OCI-LY3 (cell line): ENCODE measurements around the gene RBM34.

Source experiments
- H2AFZ ChIP-seq: fragments of 200-600, 300-600 bp; shearing (Covaris generic); 2 replicates; pipeline ENCODE4 v1.6.0; 2014; ENCODE audit warnings: antibody characterized with exemption, low read depth, low read length
- H3K27ac ChIP-seq: fragments of 200-600, 300-600 bp; sonication (generic); 2 replicates; pipeline ENCODE4 v1.5.1; 2014; ENCODE audit warnings: mild to moderate bottlenecking, low read length, moderate library complexity, mixed read lengths
- H3K27me3 ChIP-seq: fragments of 200-600, 300-600 bp; sonication (generic); 2 replicates; pipeline ENCODE4 v1.6.1; 2014; ENCODE audit warnings: low read depth, low read length, mixed read lengths
- H3K36me3 ChIP-seq: fragments of 200-600, 300-600 bp; sonication (generic); replicated peaks from 2 replicates; pipeline ENCODE3; 2014; ENCODE audit warnings: low read depth, low read length, mixed read lengths
- H3K4me1 ChIP-seq: fragments of 300-600, 200-600 bp; sonication (generic); 2 replicates; pipeline ENCODE4 v1.6.1; 2014; ENCODE audit warnings: low read length, mixed read lengths
- H3K4me2 ChIP-seq: fragments of 200-600, 300-600 bp; sonication (generic); 2 replicates; pipeline ENCODE4 v1.6.1; 2014; ENCODE audit warnings: low read length, mixed read lengths
- H3K4me3 ChIP-seq: fragments of 300-600, 200-600 bp; sonication (generic); 2 replicates; pipeline ENCODE4 v1.5.1; 2014; ENCODE audit warnings: antibody characterized with exemption, mild to moderate bottlenecking, low read length, moderate library complexity
- H3K79me2 ChIP-seq: fragments of 300-600, 200-600 bp; shearing (Covaris generic); 2 replicates; pipeline ENCODE4 v1.6.1; 2014; ENCODE audit warnings: mild to moderate bottlenecking, low read length, mixed read lengths
- H3K9ac ChIP-seq: fragments of 300-600, 200-600 bp; shearing (Covaris generic); 2 replicates; pipeline ENCODE4 v1.6.0; 2014; ENCODE audit warnings: mild to moderate bottlenecking, low read length, moderate library complexity
- H3K9me3 ChIP-seq: fragments of 200-600, 300-600 bp; shearing (Covaris generic); 2 replicates; pipeline ENCODE4 v1.6.1; 2014; ENCODE audit warnings: low read length, mixed read lengths; ENCODE audit not compliant: insufficient read depth
- H4K20me1 ChIP-seq: fragments of 200-600, 300-600 bp; sonication (generic); 2 replicates; pipeline ENCODE4 v1.6.1; 2016; ENCODE audit warnings: low read length, mixed read lengths; ENCODE audit not compliant: insufficient read depth
- EZH2phosphoT487 ChIP-seq: fragments of 200-600 bp; shearing (Covaris generic); IDR thresholded peaks from 2 replicates; pipeline ENCODE4 v1.6.1; 2018; ENCODE audit warnings: antibody characterized with exemption, mixed run types, low read depth
- TF ChIP-seq, protein P1 (sequence below): fragments of 200-600, 300-600 bp; sonication (generic); IDR thresholded peaks from 2 replicates; pipeline ENCODE4 v1.5.1; 2014; ENCODE audit warnings: antibody characterized with exemption, low read length, low read depth

Gene RBM34

DNA sequence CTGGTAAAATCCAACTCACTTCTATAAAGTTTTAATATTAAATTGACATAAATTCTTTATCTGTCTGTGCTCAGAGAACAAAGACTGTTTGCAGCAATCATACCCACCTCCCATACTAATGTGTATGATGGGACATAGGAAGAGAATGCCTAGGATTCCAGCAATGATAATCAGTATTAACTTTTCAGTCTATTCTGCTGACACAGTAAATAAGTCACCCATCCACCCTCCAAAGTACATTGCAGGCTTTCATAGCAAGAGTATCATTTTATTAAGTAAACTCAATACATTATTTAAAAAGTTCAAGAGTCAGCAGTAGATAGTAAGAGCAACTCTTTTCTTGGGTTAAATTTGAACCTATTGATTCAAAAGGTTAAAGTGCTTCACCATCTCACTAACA is 8.8 kb downstream of the RBM34 start:
- Histone ChIP-seq H2AFZ (no peak overlapping the region), H3K27me3 (no peaks in the 10 kb centered on the region), H3K9me3 (no peaks in the 10 kb centered on the region), H3K9ac (no peak overlapping the region), H3K36me3 (peaks cover 62% of the 10 kb centered on the region), H3K4me3 (no peak overlapping the region), H3K4me2 (no peak overlapping the region), H4K20me1 (no peaks in the 10 kb centered on the region; the same call in 1 of the 2 replicates), H3K79me2 (no peaks in the 10 kb centered on the region), H3K27ac (no peak overlapping the region), H3K4me1 (no peaks in the 10 kb centered on the region)
- TF ChIP-seq EZH2phosphoT487 = no peak

DNA sequence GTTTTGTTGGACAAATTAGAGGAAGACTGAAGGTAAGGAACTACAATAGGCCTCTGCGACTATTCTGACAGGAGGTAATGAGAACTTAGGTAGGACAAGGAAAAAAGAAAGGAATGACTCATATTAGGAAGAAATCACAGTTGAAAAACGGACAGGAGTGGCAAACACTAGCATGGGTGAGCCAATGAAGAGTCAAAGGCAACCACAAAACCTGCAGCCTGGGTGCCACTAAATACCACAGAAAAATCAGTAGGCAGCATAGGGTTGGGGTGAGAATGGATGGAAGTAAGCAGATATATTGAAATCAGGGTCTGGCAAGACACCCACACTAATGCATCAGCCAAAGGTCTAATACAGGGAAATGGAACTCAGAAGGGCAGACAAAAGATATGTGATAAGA is 10.0 kb downstream of the RBM34 start:
- H3K36me3 ChIP-seq = peaks cover 59% of the 10 kb centered on the region
- H2AFZ ChIP-seq = no peak overlapping the region
- no peak overlapping the region for H3K27ac ChIP-seq
- no peaks in the 10 kb centered on the region for H3K9me3 ChIP-seq
- TF ChIP-seq, protein P1, sequence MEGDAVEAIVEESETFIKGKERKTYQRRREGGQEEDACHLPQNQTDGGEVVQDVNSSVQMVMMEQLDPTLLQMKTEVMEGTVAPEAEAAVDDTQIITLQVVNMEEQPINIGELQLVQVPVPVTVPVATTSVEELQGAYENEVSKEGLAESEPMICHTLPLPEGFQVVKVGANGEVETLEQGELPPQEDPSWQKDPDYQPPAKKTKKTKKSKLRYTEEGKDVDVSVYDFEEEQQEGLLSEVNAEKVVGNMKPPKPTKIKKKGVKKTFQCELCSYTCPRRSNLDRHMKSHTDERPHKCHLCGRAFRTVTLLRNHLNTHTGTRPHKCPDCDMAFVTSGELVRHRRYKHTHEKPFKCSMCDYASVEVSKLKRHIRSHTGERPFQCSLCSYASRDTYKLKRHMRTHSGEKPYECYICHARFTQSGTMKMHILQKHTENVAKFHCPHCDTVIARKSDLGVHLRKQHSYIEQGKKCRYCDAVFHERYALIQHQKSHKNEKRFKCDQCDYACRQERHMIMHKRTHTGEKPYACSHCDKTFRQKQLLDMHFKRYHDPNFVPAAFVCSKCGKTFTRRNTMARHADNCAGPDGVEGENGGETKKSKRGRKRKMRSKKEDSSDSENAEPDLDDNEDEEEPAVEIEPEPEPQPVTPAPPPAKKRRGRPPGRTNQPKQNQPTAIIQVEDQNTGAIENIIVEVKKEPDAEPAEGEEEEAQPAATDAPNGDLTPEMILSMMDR = no peak
- TF ChIP-seq EZH2phosphoT487 = no peak
- H3K4me1 ChIP-seq = no peaks in the 10 kb centered on the region
- H3K79me2 ChIP-seq = no peaks in the 10 kb centered on the region
- no peak overlapping the region for H3K4me2 ChIP-seq
- H3K9ac ChIP-seq = no peak overlapping the region
- no peaks in the 10 kb centered on the region for H4K20me1 ChIP-seq
- no peak overlapping the region for H3K4me3 ChIP-seq
- H3K27me3 ChIP-seq = no peaks in the 10 kb centered on the region

DNA sequence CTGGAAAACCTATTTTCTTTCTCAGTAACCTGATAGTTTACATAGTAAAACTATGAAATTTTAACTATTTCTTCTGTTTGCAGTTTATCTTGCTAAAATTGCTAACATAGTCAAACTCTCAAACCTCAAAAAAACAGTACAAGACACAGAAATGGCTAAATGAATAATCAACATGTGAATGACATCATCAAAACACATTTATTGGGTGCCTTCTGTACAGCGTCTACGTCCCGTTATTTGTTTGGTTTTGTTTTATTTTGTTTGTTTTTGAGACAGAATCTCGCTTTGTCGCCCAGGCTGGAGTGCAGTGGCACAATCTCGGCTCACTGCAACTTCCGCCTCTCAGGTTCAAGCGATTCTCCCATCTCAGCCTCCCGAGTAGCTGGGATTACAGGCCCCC is 11.2 kb downstream of the RBM34 start:
- Histone ChIP-seq H3K4me3 (no peak overlapping the region), H3K27ac (no peak overlapping the region), H3K79me2 (no peaks in the 10 kb centered on the region), H3K9me3 (no peaks in the 10 kb centered on the region), H3K9ac (no peak overlapping the region), H3K27me3 (no peaks in the 10 kb centered on the region), H3K4me1 (no peaks in the 10 kb centered on the region; the same call in 1 of the 2 replicates), H4K20me1 (no peaks in the 10 kb centered on the region), H3K4me2 (no peak overlapping the region), H2AFZ (no peak overlapping the region), H3K36me3 (peaks cover 63% of the 10 kb centered on the region)
- no peak for TF ChIP-seq EZH2phosphoT487

DNA sequence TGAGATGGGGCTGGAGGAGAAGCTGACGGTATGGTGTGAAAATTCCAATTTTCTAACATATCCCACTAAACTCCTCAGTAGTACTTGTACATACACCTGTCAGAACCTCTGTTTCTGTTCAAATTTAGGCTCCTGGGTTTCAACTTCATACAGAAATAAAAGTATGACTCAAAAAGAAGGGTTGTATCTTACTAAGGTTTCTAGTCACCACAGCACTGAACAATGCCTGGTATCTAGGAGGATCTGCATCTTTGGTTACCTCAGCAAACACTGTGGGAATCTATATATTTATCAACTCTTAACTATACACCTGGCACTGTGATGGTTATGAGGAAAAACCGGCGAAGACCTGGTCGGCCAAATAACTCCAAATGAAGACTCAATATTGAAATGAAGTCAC is 13.8 kb downstream of the RBM34 start:
- Histone ChIP-seq H3K36me3 (peaks cover 63% of the 10 kb centered on the region), H2AFZ (no peak overlapping the region), H3K79me2 (no peaks in the 10 kb centered on the region), H3K4me3 (no peak overlapping the region), H3K27me3 (no peaks in the 10 kb centered on the region), H3K27ac (no peak overlapping the region), H3K4me2 (no peak overlapping the region), H3K9me3 (no peaks in the 10 kb centered on the region), H4K20me1 (0 out of 2 replicates have a peak, but pooled peaks cover 3% of the 10 kb centered on the region), H3K4me1 (no peaks in the 10 kb centered on the region; the same call in 1 of the 2 replicates), H3K9ac (no peak overlapping the region)
- TF ChIP-seq EZH2phosphoT487 = no peak
- TF ChIP-seq, protein P1 = no peak

DNA sequence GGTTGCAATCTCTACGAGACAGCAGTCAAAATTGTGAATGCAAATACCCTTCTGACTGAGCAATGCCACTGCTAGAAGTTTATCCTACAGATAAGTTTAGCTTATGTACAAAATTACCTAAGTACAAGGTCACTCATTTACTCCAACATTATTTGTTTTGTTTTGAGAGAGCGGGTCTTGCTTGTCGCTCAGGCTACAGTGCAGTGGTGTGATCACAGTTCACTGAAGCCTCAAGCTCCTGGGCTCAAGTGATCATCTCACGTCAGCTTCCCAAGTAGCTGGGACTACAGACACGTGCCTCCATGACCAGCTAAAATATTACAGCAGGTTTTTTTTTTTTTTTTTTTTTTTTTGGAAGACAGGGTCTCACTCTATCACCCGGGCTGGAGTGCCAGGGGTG is 15.4 kb downstream of the RBM34 start:
- Histone ChIP-seq H3K4me2 (no peak overlapping the region), H3K9me3 (no peaks in the 10 kb centered on the region), H2AFZ (no peak overlapping the region), H3K36me3 (peaks cover 57% of the 10 kb centered on the region), H3K4me3 (no peak overlapping the region), H3K4me1 (no peaks in the 10 kb centered on the region; the same call in 1 of the 2 replicates), H4K20me1 (0 out of 2 replicates have a peak, but pooled peaks cover 3% of the 10 kb centered on the region), H3K27ac (no peak overlapping the region), H3K27me3 (no peaks in the 10 kb centered on the region), H3K9ac (no peak overlapping the region), H3K79me2 (no peaks in the 10 kb centered on the region)
- no peak for TF ChIP-seq EZH2phosphoT487
- TF ChIP-seq, protein P1 = no peak
